Measurements from ENCODE around the gene CCDC82.

The CCDC82 gene

GRCh38 chr11:96361778-96362177 is 27.9 kb downstream of the CCDC82 start:
- DNase-seq (ENCODE audit: low spot score), result no peak

DNA sequence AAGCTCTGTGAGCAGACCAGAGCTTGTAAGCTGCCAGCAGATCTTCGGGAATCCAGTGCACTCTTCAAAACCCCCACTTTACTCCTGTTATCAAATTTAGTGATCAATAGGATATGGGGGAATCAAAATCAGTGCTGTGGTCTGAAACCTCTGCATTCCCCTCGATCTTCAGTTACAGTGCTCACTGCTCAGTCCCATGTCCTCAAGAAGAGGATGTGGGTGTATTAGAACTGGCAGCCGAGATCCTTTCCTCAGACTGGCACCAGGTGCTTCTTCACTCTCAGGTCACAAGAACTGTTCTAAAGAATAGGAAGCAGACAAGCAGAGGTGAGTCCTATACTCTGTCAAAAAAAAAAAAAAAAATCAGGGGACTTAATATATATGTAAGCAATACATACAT is 31.4 kb downstream of the CCDC82 start:
- no peak for DNase-seq (ENCODE audit: low spot score)

DNA sequence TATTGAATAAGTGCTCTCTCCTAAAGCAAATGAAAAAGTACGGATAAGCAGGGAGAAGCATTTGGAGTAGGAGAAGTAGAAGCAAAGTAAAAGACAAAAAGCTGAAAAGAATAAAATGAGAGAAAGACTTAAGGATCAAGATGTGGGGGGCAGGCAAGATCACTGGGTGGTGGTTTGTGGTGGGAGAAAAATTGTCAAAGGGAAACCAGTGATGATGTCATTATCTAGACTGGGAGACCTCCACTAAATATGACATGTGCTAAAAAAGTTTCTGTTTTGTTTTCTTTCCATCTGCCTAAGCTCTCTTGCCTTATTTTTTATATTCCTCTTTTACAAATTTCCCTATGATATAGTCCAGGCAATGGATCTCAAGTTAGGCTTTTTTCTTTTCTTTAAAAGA is 31.9 kb downstream of the CCDC82 start:
- DNase-seq (ENCODE audit: low spot score), result no peak

DNA sequence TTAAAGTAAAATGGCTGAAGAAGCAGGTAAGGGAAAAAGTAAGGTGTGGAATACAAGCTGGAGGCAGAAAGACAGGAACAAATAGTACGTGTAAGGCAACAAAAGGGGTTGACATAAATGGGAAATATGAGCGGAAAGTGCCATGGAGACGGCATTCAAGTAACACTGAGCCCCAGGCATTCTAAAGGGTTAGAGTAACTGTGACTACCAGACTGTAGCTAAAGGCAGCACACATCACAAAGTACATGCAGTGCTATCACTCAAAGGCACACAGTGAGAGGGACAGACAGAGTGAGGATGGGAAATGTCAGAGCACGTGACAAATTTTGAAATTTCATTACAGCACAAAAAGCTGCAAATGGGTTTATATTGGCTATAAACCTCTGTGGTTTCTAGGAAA is 32.9 kb downstream of the CCDC82 start:
- DNase-seq (ENCODE audit: low spot score), result no peak

- peak; percentile 93 for DNase-seq (ENCODE audit: low spot score)
Measured at GRCh38 chr11:96342961-96343711, 46.6 kb downstream of the CCDC82 start, which contains the start of gene MAML2. Gene MAML2, minus strand, starts transcription at chr11:96343195. Its CDS starts 1,300 bp downstream, at chr11:96341895.

DNA sequence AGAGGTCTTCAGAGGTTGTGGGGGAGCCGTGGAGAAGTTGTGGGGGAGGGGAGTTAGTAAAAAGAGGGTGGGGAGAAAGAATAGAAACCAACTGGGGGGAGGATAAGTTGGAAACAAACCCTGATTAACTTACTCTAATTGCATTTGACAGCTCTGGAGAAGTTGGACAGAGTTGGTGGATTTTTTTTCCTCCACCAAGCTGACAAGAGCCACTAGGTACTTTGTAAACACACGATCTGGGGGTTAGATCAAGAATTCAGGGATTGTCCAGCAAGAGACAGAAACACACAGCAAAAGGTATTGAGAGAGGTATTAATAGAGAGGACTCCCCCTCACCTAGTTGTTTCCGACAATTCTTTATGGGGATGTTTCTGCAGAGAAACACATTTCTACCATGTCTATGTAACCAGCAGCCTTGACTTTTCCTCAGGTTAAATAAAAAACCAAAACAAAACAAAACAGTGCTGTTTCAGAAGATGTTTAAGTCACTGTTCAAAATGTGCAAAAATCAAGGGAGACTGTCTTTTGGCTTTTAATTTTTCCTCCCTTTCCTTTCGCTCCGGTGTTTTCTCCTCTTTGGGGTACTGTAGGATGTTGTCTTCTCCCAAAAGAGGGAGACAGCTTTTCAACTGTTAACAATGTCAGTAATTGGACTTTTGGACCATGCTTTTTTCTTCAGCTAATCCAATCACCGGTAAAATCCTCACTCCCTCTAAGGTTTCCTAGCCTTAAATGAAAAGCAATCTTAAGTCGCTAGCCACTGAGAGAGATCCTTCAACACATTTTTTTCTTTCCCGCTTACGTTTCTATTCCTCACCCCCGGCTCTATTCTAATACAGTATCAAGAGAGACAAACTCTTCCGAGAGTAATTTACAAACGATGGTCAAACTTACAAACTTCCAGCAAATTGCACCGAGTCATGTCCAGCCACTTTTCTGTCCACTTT is 47.4 kb downstream of the CCDC82 start:
- DNase-seq (ENCODE audit: low spot score), result peak; percentile 3

DNA sequence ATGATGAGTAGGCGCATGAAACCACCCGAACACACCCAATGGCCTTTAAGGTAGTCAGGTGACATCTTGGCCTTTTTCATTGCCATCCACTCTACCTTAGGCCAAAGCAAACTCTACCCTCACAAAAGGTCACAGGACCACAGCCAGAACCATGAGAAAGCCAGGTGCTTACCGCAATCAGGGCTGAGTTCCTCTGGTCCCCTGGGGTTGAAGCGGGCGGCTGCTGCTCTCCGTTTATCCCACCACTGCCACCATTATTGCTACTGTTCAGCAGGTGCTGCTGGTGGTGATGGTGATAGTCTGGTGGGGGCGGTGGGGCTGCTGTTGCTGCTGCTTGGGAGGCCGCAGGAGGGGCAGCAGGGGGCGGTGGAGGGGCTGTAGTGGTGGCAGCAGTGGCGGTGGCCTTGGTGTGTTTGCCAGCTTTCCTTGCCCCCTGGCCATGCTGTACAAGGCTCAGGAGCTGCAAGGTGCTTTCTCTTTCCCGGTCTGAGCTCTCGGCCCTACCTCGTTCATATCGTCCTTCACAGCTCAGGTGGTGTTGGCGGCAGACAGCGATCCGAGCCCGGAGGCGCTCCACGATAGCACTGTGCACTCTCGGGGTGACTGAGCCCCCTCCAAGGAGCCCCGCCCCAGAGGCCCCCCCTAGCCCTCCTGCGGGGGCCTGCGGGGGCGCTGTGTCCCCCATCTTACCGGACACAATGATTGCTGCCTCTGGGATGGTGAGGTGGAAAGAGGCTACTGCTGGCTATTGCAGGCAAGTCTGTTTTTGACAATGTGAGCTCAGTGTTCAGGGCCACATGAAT is 48.3 kb downstream of the CCDC82 start:
- DNase-seq (ENCODE audit: low spot score), result peak; percentile 57

- no peak for DNase-seq (ENCODE audit: low spot score)
Measured at GRCh38 chr11:96340555-96340885, 49.2 kb downstream of the CCDC82 start.

- no peak for DNase-seq (ENCODE audit: low spot score)
Measured at GRCh38 chr11:96339706-96340554, 49.8 kb downstream of the CCDC82 start.

DNA sequence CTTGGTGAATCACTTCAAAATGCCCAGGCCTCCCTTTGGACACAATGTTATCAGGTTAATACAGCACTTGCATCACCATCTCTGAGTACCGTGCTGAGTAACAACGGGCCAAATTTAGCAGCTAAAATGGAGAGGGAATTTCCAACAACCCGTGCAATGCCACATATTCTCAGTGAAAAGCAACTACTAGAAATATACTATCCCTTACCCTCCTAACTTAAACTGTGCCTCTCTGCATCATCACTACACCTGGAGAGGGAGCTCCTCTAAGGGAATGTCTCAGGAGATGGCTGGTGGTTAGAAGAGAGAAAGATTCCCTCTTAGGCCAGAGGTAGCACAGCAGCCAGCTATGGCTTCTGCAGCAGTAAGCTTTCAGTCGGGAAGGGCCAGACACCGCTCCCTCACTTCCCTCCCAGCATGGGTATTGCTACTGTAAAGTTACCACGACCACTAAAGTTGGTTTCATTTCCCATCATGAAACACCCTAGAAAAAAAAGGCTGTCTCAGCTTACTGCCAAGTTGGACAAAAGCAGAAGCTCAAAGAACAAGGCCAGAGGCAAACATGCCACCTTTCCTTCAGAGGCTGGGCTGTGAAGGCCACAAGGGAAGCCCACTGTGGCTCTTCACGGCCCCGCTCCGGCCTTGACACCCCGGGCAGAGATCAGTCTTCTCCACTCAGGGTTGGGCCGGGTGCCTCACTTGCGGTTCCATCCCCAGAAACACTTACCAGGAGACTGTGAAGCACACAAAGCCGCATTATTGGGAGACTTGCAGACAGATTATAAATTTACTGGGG is 50.6 kb downstream of the CCDC82 start:
- DNase-seq (ENCODE audit: low spot score), result peak; percentile 45

DNA sequence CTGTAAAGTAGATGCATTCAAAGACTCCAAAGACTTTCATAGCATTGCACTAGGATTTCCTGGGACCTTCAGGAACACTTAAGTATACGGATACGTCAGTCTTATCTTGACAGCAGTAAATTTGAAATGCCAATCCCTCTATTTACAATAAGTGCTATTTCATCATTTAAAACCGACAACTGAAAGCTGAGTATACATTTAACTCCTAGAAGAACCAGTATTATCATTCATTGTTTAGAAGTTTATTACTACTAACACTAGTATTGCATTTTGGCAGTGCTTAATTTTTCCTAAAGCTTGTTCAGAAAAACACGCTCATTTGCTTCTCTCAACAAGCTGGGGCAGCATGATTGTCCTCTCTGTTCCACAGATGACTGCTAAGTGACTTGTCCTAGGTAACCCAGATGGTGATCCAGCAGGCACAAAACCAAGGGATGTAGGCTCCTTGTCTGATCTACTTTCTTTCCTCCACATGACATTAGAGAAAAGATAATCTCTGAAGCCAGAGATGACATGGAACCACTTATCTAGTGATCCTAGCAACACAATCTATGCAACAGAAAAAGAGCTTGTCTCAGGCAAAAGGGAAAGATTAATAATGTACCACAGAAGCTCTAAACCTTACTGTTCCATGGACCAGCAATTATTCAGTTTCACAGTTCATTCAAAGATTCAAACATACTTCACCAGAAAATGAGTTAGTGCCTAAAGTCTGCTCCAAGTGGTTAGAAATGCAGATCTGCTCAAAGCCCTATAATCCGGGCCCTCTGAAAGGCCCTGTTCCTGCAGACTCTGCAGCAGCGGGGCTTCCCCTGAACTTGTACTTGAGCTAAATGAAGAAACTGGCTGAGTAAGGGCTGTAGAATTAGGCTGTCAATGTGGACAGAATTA is 51.9 kb downstream of the CCDC82 start:
- DNase-seq (ENCODE audit: low spot score), result peak; percentile 37

DNA sequence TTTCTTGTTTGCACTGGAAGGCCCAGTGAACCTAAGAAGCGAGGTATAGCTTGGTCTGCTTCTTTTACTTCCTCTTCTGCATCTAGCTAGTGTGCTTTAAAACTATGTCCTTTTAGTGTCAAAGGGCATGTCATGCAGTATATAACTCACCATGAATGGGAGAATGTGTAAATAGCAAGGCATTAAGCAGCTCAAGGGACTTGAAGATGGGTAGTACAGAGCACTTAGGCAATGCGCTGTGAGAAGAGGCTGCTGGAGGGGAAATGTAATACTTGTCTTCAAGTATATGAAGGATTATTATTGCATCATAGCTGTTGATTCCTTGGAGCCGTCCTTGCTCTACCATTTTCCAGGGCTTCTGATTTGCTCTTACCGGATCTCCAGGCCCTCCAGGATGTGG is 54.3 kb downstream of the CCDC82 start:
- DNase-seq (ENCODE audit: low spot score), result no peak

DNA sequence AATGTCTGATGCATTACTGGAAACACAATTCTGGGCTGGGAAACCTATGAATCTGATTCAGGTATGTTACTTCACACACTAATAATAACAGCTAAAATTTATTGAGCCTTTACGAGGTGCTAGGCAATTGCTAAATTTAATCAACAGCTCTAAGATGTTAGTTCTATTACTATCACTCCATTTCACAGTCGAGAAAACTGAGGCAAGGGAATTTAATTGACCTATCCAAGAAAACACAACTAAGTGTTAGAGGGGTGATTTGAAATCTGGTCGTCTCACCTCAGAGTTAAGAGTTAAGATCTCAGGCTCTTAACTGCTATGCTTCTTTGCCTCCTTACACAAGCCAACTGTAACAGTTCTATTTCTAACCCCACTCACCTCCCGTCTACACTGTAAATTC is 55.5 kb downstream of the CCDC82 start:
- DNase-seq (ENCODE audit: low spot score), result no peak

DNA sequence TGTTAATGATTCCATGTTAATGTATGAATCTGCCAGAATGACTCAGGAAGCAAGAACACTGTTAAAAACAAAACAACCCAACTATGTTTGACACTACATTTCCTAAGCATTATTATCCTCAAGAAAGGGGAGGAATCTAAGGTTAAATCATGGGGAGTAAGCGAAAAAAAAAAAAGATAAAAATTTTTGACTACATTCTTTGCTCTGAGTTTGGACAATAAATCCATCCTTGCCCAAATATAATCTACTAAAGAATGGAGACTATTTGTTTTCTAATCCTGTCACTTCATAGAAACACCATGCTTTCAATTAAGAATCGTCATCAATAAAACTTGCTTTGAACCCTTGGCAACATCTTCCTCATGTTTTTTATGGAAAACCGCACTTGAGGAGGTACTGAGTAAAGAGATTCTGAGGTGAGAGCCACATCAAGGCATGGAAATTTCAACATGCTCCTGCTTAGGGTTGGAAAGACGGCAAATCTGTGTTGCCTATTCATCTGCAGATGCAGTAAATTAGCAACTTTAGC is 56.5 kb downstream of the CCDC82 start:
- DNase-seq (ENCODE audit: low spot score), result no peak

DNA sequence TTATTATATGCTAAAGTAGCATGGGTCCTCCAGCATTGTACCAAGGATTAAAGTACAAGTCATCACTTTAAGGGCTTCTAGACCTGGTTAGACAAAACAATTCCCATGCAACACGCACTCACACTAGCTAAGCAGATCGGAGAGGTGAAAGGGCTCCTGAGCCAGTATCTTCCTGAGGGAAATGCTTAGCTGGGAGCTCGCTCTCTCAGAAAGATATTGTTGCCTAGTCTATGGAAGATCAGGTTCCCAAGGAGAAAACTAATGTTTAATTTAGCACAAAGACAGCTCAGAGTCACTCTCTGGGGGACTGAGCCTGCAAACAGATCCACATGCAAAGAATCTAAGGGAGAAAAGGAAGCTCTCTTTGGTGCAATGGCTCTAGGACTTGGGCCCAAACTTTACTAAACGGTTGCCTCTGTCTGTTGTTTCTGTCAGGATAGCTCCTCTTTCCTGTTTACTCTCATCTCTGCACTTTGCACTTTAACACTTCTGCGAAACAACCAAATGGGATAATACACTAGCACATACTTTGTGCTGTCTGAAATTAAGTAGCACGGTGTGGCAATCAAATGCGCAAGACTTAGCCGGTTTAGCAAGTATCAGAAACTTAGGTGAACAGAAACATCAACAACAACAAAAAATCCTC is 57.5 kb downstream of the CCDC82 start:
- no peak for DNase-seq (ENCODE audit: low spot score)

- no peak for DNase-seq (ENCODE audit: low spot score)
Measured at GRCh38 chr11:96331699-96332116, 58.0 kb downstream of the CCDC82 start.

DNA sequence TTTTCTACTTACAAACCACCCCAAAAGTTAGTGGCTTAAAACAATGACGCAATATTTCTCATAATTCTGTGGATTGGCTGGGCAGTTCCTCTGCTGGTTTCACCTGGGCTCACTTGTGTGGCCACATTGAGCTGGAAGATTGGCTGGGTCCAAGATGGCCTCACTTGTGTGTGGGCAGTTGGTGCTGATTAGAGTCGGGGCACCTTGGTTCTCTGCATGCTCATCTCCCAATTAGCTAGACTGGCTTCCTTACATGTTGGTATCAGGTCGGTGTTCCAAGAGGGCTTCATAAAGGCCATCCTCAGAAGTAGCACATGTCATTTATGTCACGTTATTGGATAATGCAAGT is 59.2 kb downstream of the CCDC82 start:
- no peak for DNase-seq (ENCODE audit: low spot score)

DNA sequence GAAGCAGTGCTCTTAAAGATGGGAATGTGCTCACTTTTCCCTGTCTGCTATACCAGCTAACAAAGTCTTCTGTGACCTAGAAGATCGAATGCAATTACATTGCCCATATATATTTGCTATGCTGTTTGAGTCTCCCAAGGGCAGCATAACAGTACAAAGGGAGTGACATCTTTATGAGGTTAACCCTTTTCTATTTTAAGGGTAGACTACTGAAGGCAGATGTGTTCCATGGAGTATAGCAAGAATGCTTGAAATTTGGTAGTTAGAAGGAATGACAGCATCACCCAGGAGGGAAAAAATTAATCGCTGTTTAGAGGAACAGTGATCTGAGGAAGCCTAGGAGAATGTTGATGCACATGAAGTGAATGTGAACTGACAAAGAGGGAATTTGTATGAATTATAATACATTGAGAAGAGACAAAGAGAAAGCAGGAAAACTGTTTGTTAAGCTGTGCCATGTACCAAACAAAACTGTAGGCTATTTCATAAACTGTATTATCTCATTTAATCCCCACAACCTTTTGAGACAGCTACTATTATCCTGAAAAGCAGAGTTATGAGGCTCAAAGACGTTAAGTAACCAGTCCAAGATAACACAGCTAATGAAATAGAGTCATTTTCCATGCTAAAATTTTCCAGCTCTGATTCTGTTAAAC is 59.7 kb downstream of the CCDC82 start:
- no peak for DNase-seq (ENCODE audit: low spot score)
